Left ventricle myocardium inferior (tissue), 1 donor: Measurements from ENCODE around the gene PRTG. TPM values are rescaled to one million over a fixed set of nuclear protein-coding genes. Genes with fewer than 3 reads are reported as not detected.

Source experiments
- DNase-seq: peaks from one replicate; pipeline ENCODE4 v3.0.0-alpha.2; 2020
- H3K27ac ChIP-seq: fragments of 200-600 bp; replicated peaks from 2 replicates; pipeline ENCODE4 v1.8.0; 2021
- H3K27me3 ChIP-seq: fragments of 200-600 bp; 2 replicates; pipeline ENCODE4 v1.8.0; 2021; ENCODE audit warnings: low read depth
- H3K36me3 ChIP-seq: fragments of 200-600 bp; 2 replicates; pipeline ENCODE4 v1.8.0; 2021
- H3K4me1 ChIP-seq: fragments of 200-600 bp; 2 replicates; pipeline ENCODE4 v1.8.0; 2021
- H3K4me3 ChIP-seq: fragments of 200-600 bp; 2 replicates; pipeline ENCODE4 v1.8.0; 2021; ENCODE audit warnings: mild to moderate bottlenecking, moderate library complexity
- H3K9me3 ChIP-seq: fragments of 200-600 bp; replicated peaks from 2 replicates; pipeline ENCODE4 v1.8.0; 2021
- intact Hi-C: fragments of 100-400 bp; cut with micrococcal nuclease; formaldehyde crosslinking; loops from one replicate; pipeline ENCODE4 v1.11.0; 2022
- total RNA-seq: library from RNA; stranded (reverse); fragmentation: NEBNext Ultra II Directional; extraction: Animal tissue kit (Norgen Biotek cat#: 25700); gene quantifications from one replicate; pipeline ENCODE4 v1.2.1, GENCODE V29; 2021
- TF ChIP-seq, protein P1 (sequence below): fragments of 200-600 bp; IDR thresholded peaks from 2 replicates; pipeline ENCODE4 v1.8.0; 2021; ENCODE audit warnings: antibody characterized with exemption, mild to moderate bottlenecking, borderline replicate concordance
- donor health status: DM: no; HTN: yes; CAD: no; lungs with severe emphysema.

The PRTG gene
- total RNA-seq, 1 donor from 2014 or later = 0.69 TPM

DNA sequence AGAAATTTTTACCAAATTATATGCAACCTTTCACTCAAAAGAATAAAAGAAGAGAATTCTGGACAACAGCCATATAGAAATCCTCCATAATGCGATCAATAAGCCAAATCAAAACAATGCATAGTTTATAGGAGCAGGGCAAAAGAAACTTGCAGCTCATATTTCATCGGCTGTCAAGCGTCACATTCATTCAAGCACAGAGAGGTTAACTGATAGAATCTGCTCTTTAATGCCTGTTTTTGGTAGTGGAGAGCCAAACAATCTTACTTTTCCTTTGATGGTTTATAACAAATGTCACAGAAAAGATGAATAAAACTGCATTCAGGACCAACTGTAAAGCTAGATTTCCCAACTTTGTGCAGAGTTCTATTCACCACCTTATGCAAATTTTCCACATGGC, 35.4 kb downstream of the PRTG start:
- Histone ChIP-seq H3K4me3 (no peak overlapping the region), H3K4me1 (no peaks in the 10 kb centered on the region), H3K36me3 (no peaks in the 10 kb centered on the region), H3K27ac (no peak overlapping the region), H3K27me3 (no peaks in the 10 kb centered on the region), H3K9me3 (peaks cover 5% of the 10 kb centered on the region)
- TF ChIP-seq, protein P1, sequence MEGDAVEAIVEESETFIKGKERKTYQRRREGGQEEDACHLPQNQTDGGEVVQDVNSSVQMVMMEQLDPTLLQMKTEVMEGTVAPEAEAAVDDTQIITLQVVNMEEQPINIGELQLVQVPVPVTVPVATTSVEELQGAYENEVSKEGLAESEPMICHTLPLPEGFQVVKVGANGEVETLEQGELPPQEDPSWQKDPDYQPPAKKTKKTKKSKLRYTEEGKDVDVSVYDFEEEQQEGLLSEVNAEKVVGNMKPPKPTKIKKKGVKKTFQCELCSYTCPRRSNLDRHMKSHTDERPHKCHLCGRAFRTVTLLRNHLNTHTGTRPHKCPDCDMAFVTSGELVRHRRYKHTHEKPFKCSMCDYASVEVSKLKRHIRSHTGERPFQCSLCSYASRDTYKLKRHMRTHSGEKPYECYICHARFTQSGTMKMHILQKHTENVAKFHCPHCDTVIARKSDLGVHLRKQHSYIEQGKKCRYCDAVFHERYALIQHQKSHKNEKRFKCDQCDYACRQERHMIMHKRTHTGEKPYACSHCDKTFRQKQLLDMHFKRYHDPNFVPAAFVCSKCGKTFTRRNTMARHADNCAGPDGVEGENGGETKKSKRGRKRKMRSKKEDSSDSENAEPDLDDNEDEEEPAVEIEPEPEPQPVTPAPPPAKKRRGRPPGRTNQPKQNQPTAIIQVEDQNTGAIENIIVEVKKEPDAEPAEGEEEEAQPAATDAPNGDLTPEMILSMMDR = no peak
- intact Hi-C loops = no loop called here
- no peak for DNase-seq

DNA sequence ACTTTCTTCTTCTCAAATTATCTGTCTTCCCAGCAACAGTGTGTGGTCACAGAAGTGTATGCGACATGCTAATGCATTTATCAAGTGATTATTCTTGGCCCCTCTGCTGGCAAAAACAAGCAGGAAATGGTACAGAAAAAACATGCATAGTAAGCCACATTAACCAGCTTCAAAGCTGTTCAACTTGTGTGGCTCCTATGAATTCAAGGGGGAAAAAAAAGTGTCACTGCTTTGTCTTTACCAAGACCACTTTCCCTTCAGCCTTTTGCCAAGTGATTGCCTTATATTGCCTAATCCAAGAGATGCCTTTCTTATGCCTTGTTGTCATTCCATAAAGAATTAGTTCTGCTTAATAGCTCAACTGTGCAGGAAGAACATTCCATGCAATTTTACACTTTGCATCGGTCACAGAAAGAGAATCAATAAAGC, 39.1 kb downstream of the PRTG start:
- TF ChIP-seq, protein P1 = no peak
- H3K4me1 ChIP-seq = no peaks in the 10 kb centered on the region
- H3K4me3 ChIP-seq = no peak overlapping the region
- no peaks in the 10 kb centered on the region for H3K36me3 ChIP-seq
- H3K27ac ChIP-seq = no peak overlapping the region
- intact Hi-C loops = no loop called here
- no peaks in the 10 kb centered on the region for H3K27me3 ChIP-seq
- H3K9me3 ChIP-seq = no peaks in the 10 kb centered on the region
- DNase-seq = no peak

DNA sequence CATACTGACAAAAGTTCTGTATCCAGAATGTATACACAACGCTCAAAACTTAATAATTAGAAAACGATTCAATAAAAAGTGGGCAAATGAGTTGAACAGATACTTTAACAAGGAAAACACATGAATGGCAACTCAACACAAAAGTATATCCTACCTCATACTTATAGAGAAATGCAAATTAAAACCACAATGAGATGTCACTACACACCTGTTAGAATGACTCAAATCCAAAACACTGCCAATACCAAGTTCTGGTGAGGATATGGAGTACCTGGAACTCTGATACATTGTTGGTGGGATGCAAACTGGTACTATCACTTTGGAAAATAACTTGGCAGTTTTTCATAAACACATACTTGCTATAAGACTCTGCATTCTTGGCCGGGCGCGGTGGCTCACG, 42.1 kb downstream of the PRTG start:
- no peak for DNase-seq
- Histone ChIP-seq H3K9me3 (no peaks in the 10 kb centered on the region), H3K4me1 (no peaks in the 10 kb centered on the region), H3K36me3 (no peaks in the 10 kb centered on the region), H3K27ac (no peak overlapping the region), H3K4me3 (no peak overlapping the region), H3K27me3 (no peaks in the 10 kb centered on the region)
- intact Hi-C loops = no loop called here
- TF ChIP-seq, protein P1 = no peak

DNA sequence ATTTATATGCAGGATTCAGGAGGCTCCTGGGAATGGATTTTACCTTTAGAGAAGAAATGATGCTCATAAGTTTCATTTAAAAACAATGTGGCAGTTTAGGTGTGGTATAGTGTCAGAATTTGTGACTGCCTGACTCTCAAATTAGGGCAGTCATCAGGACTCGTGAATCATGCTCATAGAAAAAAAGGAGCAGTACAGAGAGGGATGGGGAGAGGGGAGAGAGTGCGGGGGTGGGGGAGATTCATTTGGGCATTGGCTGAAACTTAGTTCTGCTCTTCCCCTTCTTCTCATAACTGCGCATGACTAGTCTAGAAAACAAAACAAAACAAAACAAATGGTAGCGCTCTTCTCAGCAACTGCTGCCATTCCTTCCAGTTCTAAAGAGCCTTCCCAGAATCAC, 44.3 kb downstream of the PRTG start:
- intact Hi-C loops = no loop called here
- Histone ChIP-seq H3K9me3 (no peaks in the 10 kb centered on the region), H3K4me1 (no peaks in the 10 kb centered on the region), H3K27me3 (no peaks in the 10 kb centered on the region), H3K36me3 (no peaks in the 10 kb centered on the region), H3K4me3 (no peak overlapping the region), H3K27ac (no peak overlapping the region)
- TF ChIP-seq, protein P1 = no peak
- DNase-seq = no peak

DNA sequence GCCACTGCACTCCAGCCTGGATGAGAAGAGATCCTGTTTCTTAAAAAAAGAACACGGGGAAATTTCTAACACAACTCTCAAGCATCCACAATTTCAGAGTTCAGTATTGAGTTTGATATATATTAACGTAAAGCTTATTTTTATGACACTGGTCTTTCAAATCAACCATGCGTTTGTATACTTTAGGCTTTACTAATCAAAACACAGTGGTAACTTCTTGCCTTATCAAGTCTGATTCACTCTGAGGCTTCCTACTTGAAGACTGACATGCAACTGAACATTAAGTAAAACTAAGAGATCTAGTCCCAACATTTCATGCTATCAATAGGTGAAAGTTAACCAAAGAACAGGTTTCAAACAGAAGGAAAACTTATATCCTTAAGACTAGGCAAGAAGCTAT, 46.7 kb downstream of the PRTG start:
- H3K4me3 ChIP-seq = no peak overlapping the region
- DNase-seq = no peak
- no peak overlapping the region for H3K27ac ChIP-seq
- H3K27me3 ChIP-seq = no peaks in the 10 kb centered on the region
- no peaks in the 10 kb centered on the region for H3K36me3 ChIP-seq
- H3K4me1 ChIP-seq = no peaks in the 10 kb centered on the region
- no peaks in the 10 kb centered on the region for H3K9me3 ChIP-seq
- intact Hi-C loops = no loop called here
- TF ChIP-seq, protein P1 = no peak

DNA sequence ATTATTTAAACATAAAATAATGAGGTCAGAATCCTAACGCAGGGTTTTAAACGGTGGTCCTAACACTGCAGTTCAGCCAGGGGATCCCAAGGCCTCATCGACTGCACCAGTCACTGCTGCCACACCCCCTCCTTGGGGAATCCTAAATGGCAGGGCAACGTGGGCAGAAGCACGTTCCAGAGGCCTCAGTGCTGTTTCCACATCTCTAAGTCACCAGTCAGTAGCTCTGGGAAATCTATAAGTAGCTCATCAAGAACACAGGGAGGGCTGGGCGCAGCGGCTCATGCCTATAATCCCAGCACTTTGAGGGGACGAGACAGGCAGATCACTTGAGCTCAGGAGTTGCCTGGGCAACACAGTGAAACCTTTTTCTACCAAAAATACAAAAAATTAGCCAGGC, 47.5 kb downstream of the PRTG start:
- Histone ChIP-seq H3K27ac (no peak overlapping the region), H3K36me3 (no peaks in the 10 kb centered on the region), H3K4me3 (no peak overlapping the region), H3K4me1 (no peaks in the 10 kb centered on the region), H3K9me3 (no peaks in the 10 kb centered on the region), H3K27me3 (no peaks in the 10 kb centered on the region)
- TF ChIP-seq, protein P1 = no peak
- intact Hi-C loops = no loop called here
- no peak for DNase-seq
